SIG-M5 treated with dmso at 0.1 percent for 504 hours (cell line): ENCODE measurements around the gene HRAS.
"Not testable (repeated sequence)": the region's sequence is repeated elsewhere in the genome, so short reads cannot be mapped to it uniquely, and the experiment has no call there.

Experiments
- DNase-seq: peaks from one replicate; lab custom pipeline; 2025; ENCODE audit not compliant: unreplicated experiment; lab: John Stamatoyannopoulos, UW

Gene HRAS

DNA sequence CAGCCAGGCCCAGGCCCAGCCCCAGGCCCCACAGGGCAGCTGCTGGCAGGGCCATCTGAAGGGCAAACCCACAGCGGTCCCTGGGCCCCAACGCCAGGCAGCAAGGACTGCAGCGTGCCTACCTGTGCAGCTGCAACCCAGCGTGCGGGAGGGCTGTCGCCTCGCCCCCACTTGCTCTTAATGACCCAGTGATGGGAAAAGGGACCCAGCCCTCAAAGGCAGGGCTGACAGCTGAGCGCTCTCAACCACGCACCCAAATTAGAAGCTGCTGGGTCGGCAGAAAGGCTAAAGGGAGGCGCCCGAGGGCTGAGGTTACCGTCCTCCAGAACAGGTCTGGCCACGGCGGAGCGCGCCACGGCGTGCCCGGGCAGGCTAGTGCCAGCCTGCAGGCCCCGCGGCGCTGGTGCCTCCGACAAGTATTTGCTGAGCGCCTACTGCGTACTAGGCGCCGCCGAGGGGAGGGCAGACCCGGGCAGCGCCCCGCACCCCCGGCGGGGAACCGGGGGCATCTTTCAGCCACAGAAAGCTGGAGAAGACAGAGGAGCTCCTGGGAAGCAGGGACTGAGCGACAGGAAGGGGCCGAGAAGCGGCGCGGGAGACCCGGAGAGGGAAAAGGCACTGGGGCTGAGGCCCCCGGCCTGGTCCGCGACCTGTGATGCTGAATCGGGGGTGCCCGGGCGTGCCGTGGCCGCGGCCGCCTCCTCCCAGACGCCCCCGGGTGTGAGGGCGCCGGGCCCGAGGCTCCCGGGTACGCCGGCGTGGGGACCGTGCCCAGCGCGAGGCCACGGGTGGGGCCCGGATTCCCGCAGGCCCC is 773 bp downstream of the HRAS start:
- DNase-seq, result no peak

DNA sequence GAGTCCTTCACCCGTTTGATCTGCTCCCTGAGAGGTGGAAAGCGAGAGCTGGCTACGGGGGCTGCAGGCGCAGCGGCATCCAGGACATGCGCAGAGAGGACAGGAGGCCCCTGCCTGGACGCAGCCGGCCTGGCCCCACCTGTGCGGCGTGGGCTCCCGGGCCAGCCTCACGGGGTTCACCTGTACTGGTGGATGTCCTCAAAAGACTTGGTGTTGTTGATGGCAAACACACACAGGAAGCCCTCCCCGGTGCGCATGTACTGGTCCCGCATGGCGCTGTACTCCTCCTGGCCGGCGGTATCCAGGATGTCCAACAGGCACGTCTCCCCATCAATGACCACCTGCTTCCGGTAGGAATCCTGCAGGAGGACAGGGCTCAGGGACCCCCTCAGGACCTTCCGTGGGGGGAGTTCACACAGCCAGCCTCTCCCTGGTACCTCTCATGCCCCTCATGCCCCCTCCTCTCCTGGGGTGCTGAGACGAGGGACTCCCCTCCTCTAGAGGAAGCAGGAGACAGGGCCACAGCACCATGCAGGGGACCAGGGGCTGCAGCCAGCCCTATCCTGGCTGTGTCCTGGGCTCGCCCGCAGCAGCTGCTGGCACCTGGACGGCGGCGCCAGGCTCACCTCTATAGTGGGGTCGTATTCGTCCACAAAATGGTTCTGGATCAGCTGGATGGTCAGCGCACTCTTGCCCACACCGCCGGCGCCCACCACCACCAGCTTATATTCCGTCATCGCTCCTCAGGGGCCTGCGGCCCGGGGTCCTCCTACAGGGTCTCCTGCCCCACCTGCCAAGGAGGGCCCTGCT is 1.6 kb downstream of the HRAS start:
- DNase-seq, result no peak

DNA sequence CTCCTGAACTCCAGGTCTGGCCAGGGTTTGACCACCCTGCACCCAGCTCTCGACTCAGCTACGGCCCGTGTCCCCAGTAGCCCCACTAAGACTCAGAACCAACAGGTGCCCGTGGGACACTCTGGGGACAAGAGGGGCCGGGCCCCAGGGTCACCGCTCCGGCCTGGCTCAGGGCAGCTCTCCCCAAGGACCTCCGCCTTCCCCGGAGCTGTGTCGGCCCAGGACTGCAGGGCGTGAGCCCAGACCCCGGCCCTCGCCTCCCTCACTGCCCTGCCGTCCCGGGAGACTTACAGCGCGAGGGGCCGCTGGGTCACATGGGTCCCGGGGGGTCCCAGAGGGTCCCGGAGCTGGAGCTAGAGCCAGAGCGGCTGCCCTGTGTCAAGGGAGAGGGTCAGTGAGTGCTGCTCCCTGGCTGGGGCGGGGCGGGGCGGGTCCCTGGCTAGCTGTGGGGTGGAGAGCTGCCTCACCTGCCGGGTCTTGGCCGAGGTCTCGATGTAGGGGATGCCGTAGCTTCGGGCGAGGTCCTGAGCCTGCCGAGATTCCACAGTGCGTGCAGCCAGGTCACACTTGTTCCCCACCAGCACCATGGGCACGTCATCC is 2.3 kb downstream of the HRAS start:
- DNase-seq, result no peak

DNA sequence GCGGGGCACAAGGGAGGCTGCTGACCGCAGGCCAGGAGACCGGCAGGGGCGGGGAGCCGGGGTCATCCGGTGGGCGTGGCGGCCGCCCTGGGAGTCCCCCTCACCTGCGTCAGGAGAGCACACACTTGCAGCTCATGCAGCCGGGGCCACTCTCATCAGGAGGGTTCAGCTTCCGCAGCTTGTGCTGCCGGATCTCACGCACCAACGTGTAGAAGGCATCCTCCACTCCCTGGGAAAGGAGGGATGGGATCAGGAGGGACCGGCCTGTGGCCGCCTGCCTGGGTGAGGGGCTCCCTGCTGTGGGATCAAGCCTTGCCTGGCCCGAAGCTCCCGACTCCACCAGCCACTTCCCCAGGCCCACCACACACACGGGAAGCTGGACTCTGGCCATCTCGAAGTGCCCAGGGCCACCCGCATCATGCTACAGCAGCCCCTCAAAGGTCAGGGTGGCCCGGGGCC is 2.8 kb downstream of the HRAS start:
- no peak for DNase-seq

DNA sequence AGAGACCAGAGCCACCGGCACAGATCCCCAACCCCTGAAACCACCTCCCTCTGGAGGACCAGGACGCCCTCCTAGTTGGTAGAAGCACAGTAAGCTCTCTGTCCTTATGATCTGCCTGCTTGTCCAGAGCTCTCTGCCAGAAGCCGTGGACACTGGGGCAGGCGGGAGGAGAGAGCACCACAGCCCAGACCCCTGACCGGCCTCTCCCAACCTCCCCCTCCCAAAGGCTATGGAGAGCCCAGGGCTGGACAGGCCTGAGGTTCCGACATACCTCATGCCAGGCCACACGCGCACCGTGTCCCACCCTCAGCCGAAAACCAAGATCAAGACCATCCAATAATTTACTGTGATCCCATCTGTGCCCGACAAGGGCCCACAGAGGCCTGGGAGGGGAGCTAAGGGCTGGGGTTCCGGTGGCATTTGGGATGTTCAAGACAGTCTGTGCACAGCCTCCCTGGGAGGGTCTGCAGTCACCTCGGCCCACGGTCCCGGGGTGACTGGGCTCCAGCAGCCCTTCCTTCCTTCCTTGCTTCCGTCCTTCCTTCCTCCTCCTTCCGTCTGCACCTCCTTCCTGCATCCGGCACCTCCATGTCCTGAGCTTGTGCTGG is 3.4 kb downstream of the HRAS start:
- no peak for DNase-seq

DNA sequence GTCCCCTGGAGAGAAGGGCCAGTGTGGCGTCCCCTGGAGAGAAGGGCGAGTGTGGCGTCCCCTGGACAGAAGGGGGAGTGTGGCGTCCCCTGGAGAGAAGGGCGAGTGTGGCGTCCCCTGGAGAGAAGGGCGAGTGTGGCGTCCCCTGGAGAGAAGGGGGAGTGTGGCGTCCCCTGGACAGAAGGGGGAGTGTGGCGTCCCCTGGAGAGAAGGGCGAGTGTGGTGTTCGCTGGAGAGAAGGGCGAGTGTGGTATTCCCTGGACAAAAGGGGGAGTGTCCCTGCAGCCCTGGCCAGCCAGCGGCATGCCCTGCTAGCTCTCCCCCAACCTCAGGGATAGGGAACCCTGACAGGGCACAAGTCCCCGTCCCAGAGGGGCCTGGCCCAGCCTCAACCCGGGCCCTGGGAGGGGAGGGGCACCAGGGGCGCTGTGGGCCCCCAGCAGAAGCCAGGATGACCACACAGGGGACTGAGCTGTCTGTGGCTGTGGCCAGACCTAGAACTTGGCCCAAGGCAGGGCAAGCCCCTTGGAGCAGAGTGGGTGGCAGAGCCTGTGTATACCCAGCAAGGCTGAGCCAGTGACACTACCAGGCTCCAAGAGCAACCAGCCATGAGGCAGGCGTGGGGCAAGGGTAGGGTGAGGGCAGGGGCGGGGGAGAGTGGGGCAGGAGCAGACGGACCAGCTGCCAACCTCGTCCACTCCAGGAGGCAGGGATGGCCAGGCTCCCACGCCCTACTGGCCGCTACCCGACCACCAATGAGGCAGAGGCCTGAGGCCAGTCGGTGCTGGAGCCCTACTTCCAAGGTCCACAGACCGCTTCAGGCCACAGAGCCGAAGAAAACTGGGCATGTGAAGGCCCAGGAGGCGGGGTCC is 4.2 kb downstream of the HRAS start:
- DNase-seq, result no peak

DNA sequence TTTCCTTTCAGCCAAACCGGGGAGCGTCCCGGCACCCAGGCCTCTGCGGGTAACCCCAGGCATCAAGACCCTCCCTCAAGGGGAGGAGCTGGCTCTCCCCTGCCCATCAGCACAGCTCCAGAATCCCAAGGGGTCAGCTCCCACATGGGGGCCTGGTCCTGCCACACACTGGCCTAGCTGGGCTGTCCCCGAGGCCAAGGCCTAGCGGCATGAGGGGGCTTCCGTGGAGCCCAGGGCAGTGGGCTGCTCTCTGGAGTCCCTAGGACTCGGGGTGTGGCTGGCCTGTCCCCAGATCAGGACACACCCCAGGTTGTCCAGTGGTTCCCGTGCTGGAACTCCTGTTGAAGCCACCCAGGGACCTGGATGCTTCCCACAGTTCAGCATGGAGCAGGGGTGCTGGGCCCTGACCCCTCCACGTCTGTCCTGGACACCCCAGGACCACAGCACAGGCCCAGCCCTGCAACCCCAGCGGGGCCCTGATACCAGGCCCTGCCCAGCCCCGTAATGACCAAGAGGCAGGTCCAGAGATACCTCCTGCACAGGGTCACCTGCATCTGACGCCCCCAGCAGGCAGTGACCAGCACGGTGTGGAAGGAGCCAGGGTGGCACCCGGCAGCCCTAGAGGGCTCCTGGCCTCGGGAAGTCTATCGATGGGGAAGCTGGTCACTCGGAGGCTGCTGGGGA is 5.5 kb downstream of the HRAS start:
- no peak for DNase-seq

DNA sequence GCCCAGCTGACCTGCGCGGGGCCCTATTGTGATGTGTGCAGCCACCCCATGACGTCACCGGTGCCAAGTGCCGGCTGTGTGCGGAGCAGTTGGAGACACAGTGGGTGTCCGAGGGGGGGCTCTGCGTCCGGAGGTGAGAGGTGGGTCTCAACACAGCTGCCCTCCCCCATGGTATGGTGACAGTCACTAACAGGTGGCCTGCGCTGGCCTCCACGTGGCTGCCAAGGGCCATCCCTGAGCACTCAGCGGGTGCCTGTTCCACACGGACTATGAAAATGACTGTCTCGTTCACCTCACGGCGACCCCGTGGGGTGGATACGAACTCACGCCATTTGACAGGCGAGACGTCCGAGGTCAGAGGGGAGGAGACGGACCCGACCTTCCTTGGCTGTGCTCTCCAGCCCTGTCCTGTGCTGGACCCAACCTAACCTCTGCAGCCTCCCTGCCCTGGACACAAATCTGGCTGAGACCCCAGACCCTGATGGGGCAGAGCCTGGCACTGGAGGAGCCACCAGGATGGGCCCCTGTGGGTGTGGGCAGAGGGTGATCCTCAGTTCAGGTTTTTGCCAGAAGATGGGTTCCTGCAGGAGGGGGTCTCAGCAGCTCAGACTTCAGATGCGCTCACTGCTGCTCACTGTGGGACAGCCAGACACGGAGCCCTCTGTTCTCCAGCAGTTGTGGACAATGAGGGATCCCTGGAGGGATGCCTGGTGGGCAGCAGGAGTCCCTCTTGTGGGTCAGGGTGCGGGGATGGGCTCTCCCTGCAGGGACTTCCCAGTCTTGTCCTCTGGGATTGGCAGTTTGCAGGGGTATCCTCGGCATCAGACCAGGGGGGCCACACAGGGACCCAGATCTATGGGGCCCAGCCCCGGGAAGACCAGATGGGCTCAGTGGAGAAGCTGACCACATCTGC is 6.3 kb downstream of the HRAS start:
- DNase-seq, result no peak

DNA sequence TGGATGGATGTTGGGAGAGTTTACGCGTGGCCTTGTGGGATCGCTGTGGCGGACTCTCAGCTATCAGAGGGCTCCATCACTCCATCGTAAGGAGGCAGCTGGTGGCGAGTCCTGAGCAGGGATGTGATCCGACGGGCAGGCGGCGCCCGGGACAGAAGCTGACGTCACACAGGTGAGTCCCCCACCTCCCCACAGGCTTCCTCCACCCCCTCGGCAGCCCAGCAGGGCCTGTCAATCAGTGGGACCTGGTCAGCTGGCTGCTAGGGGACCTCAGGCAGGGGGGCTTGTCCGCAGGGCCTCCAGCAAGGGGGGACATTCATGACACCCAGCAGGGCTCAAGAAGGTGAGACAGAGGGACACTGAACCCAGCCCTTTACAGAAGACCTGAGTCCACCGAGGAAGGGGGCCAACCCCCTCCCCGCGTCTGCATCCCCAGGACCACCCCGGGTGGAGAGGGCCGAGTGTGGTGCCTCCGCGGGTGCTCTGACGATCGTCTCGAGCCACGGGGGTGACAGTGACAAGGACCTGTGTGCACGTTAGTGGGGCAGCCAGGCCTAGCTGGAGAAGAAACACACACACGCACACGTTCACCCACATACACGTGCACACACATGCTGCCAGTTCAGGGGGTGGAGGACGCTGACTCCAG is 7.1 kb downstream of the HRAS start:
- DNase-seq, result no peak

DNA sequence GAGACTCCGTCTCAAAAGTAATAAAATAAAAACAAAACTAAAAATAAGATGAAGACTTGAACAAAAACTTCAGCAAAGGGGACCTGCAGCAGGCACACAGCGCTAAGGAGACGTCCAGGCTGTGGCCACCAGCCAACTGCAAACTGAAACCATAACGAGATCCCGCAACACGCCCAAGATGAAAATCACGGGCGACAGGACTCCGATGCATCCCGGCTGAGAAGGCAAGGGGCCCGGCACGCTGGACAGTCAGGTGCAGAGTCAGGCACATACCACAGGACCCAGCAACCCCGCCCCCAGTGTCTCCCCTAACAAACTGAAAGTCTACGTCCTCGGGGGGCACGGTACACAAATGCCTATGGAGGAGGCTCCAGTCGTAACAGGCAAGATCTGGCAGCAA is 9.2 kb downstream of the HRAS start:
- DNase-seq, result no peak

DNA sequence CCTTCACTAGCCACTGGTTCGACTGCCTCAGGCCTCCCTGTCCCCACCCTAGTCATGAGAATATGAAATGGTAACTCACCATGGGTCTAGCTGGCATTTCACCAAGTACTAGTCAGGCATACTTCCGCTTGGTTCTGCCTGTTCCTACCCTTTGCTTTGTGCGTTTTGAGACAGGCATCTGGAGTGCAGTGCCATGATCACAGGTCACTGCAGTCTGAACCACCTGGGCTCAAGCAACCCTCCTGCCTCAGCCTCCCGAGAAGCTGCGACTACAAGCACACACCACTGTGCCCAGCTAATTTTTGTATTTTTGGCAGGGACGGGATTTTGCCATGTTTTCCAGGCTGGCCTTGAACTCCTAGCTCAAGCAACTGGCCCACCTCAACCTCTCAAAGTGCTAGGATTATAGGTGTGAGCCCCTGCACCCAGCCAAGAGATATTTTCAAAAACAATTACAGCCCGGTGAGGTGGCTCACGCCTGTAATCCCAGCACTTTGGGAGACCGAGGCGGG is 14.1 kb downstream of the HRAS start:
- no peak for DNase-seq

DNA sequence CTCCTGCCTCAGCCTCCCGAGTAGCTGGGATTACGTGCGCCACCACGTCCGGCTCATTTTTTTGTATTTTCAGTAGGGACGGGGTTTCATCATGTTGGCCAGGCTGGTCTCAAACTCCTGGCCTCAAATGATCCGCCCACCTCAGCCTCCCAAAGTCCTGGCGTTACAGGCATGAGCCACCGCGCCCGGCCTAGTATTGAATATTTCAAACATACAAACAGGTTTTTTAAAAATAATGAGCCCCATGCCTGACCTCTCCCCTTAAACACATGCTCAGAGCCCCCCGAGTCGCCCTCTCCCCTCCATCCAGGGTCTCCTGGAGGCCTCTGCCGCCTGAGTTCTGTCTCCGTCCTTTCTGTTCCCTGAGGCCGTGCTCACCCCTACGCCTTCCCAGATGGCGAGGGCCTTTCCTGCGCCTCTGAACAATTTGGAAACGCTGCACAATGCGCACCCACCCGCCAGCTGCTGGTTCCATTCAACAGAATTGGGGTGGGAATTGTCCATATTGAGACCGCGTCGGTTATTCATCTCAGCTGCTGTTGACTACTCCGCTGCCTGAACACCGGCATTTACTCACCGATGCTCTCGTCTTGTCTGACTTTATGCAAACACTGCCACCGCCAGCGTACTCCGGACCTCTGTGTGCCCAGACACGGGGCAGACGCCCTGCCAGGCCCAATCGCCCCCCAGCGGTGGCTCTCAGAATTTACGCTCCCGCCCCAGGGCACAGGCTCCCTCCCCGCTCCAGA is 14.8 kb downstream of the HRAS start:
- DNase-seq, result no peak

DNA sequence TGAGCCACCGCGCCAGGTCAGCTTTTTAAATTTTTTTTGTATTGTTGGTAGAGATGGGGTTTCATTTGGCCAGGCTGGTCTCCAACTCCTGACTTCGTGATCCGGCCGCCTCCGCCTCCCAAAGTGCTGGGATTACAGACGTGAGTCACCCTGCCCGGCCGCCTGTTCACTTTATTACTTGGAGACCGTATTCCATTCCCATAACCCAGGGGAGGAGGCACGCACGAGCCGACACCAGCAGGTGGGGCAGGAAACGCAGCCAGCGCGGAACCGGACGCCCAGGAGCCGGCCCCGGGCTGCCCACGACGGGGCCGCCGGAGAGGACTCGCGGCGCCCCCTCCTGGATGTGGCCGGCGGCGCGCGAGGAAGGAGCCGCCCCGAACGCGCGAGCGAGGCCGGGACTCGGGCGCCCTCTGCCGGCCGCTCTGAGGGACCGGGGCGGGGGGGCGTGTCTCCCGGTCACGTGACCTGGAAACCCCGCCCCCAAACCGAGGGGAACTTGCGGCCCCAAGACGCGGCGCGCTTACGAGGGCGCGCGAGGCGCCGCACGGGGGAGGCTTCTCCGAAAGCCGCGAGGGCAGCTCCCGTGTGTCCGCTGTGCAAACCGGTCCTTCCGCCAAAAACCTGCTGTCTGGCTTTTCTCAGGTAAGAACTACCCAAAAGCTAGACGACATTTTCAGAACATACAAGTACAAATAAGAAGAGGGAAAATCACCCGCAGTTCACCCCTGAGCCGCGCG is 16.7 kb downstream of the HRAS start:
- peak; percentile 81 for DNase-seq

DNA sequence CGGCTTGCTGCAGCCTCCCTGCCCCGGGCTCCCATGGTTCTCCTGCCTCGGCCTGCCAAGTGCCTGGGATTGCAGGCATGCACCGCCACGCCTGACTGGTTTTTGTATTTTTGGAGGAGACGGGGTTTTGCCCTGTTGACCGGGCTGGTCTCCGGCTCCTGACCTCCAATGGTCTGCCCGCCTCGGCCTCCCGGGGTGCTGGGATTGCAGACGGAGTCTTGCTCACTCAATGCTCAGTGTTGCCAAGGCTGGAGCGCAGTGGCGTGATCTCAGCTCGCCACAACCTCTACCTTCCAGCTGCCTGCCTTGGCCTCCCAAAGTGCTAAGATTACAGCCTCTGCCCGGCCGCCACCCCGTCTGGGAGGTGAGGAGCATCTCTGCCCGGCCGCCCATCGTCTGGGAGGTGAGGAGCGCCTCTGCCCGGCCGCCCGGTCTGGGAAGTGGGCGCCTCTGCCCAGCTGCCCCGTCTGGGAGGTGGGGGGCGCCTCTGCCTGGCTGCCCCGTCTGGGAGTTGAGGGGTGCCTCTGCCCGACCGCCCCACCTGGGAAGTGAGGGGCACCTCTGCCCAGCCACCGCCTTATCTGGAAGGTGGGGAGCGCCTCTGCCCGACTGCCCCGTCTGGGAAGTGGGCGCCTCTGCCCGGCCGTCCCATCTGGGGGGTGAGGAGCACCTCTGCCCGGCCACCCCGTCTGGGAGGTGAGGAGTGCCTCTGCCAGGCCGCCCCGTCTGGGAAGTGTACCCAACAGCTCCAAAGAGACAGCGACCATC is 18.3 kb downstream of the HRAS start:
- DNase-seq, result not testable (repeated sequence)

DNA sequence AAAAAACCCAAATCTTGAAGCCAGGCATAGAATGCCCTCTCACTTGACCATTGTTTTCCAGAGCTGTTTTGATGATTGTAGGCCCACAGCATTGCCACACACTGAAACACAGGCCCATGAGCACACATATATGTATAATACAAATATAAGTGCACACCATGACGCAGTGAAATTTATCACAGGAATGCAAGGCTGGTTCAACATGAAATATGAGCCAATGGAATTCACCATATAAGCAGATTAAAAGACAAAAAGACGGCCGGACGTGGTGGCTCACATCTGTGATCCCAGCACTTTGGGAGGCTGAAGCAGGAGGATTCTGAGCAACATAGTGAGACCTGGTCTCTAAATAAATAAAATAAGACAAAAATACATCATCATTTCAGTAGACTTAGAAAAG is 19.0 kb downstream of the HRAS start:
- DNase-seq, result no peak

DNA sequence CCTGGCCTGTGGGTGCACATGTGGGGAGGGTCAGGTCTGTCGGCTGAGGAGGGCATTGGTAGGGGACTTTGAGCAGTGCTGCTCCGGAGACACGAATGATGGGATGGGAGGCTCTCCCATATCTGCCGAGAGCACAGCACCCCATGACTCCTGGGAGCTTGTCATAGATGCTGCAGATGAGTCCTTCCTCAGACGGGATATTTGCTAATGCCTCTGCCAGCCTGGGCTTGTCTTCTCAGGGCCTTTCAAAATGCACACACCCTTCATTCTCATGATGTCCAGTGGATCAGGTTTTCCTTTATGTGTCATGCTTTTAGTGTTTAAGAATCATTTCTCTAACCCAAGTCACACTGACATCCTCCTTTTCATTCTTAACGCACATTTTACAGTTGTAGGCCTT is 20.2 kb downstream of the HRAS start:
- DNase-seq, result no peak
